H9 (cell line): ENCODE results near the gene SUGP1. TPM values are rescaled to one million over a fixed set of nuclear protein-coding genes. Genes with fewer than 3 reads are reported as not detected.

ENCODE experiments used
- DNase-seq: peaks from one replicate; pipeline ENCODE4 v3.0.0-alpha.2; 2017
- H2AFZ ChIP-seq: one replicate; pipeline ENCODE4 v1.6.1; 2013; ENCODE audit warnings: mild to moderate bottlenecking, low read length, control low read depth, moderate library complexity
- H2AK5ac ChIP-seq: 2 replicates; pipeline ENCODE4 v1.6.1; 2013; ENCODE audit warnings: low read length, control low read depth, mixed read lengths; ENCODE audit not compliant: insufficient read length
- H2BK120ac ChIP-seq: one replicate; pipeline ENCODE4 v1.6.1; 2013; ENCODE audit warnings: low read depth, mild to moderate bottlenecking, low read length, control low read depth, inconsistent platforms; ENCODE audit not compliant: poor library complexity, severe bottlenecking
- H2BK12ac ChIP-seq: 2 replicates; pipeline ENCODE4 v1.6.1; 2013; ENCODE audit warnings: low read length, control low read depth, mixed read lengths, low read depth; ENCODE audit not compliant: insufficient read length
- H2BK15ac ChIP-seq: 2 replicates; pipeline ENCODE4 v1.6.1; 2013; ENCODE audit warnings: low read depth, low read length, control low read depth
- H2BK20ac ChIP-seq: one replicate; pipeline ENCODE4 v1.6.1; 2013; ENCODE audit warnings: low read depth, mild to moderate bottlenecking, low read length, control low read depth, inconsistent platforms; ENCODE audit not compliant: poor library complexity, severe bottlenecking
- H2BK5ac ChIP-seq: 2 replicates; pipeline ENCODE4 v1.6.1; 2013; ENCODE audit warnings: low read length, control low read depth, mixed read lengths; ENCODE audit not compliant: insufficient read length
- H3K14ac ChIP-seq: 2 replicates; pipeline ENCODE4 v1.6.1; 2013; ENCODE audit warnings: low read length, control low read depth; ENCODE audit not compliant: insufficient read depth
- H3K18ac ChIP-seq: 2 replicates; pipeline ENCODE4 v1.6.1; 2013; ENCODE audit warnings: low read depth, mild to moderate bottlenecking, mixed read lengths, low read length, control low read depth; ENCODE audit not compliant: insufficient read length
- H3K23ac ChIP-seq: 2 replicates; pipeline ENCODE4 v1.6.1; 2013; ENCODE audit warnings: low read length, control low read depth, mixed read lengths, low read depth; ENCODE audit not compliant: insufficient read length
- H3K23me2 ChIP-seq: 2 replicates; pipeline ENCODE4 v1.6.1; 2013; ENCODE audit warnings: low read depth, mild to moderate bottlenecking, mixed read lengths, low read length, control low read depth; ENCODE audit not compliant: insufficient read length, poor library complexity, severe bottlenecking
- H3K27ac ChIP-seq: 2 replicates; pipeline ENCODE4 v1.5.1; 2013; ENCODE audit warnings: low read length, control low read depth, mixed read lengths, low read depth; ENCODE audit not compliant: insufficient read length
- H3K27me3 ChIP-seq: 2 replicates; pipeline ENCODE4 v1.6.1; 2013; ENCODE audit warnings: low read length, control low read depth, inconsistent platforms; ENCODE audit not compliant: insufficient read depth
- H3K4ac ChIP-seq: 2 replicates; pipeline ENCODE4 v1.6.1; 2013; ENCODE audit warnings: low read depth, mild to moderate bottlenecking, control low read depth, inconsistent platforms, low read length, moderate library complexity
- H3K4me1 ChIP-seq: 2 replicates; pipeline ENCODE4 v1.6.1; 2013; ENCODE audit warnings: low read length, control low read depth, inconsistent platforms; ENCODE audit not compliant: insufficient read depth
- H3K4me2 ChIP-seq: 2 replicates; pipeline ENCODE4 v1.6.1; 2013; ENCODE audit warnings: low read length, control low read depth, mixed read lengths; ENCODE audit not compliant: insufficient read length, insufficient read depth
- H3K56ac ChIP-seq: 2 replicates; pipeline ENCODE4 v1.6.1; 2013; ENCODE audit warnings: low read depth, mild to moderate bottlenecking, mixed read lengths, low read length, control low read depth; ENCODE audit not compliant: insufficient read length
- H3K79me1 ChIP-seq: 2 replicates; pipeline ENCODE4 v1.6.1; 2013; ENCODE audit warnings: low read depth, mild to moderate bottlenecking, moderate library complexity, low read length, control low read depth, inconsistent platforms; ENCODE audit not compliant: insufficient read depth, poor library complexity, severe bottlenecking
- H3K79me2 ChIP-seq: 2 replicates; pipeline ENCODE4 v1.6.1; 2013; ENCODE audit warnings: low read length, control low read depth, inconsistent platforms; ENCODE audit not compliant: insufficient read depth
- H3K9ac ChIP-seq: 2 replicates; pipeline ENCODE4 v1.6.1; 2013; ENCODE audit warnings: low read length, control low read depth, mixed read lengths; ENCODE audit not compliant: insufficient read length; ENCODE audit errors: extremely low read depth
- H3K9me3 ChIP-seq: one replicate; pipeline ENCODE4 v1.6.1; 2013; ENCODE audit warnings: low read depth, low read length, inconsistent platforms; ENCODE audit not compliant: control insufficient read depth
- H3T11ph ChIP-seq: one replicate; pipeline ENCODE4 v1.6.1; 2013; ENCODE audit warnings: mild to moderate bottlenecking, low read length, control low read depth, inconsistent platforms
- H4K20me1 ChIP-seq: one replicate; pipeline ENCODE4 v1.6.1; 2013; ENCODE audit not compliant: control insufficient read depth, insufficient read length, insufficient read depth
- H4K5ac ChIP-seq: 2 replicates; pipeline ENCODE4 v1.6.1; 2013; ENCODE audit warnings: low read depth, mild to moderate bottlenecking, mixed read lengths, low read length, control low read depth; ENCODE audit not compliant: insufficient read length
- H4K8ac ChIP-seq: replicated peaks from 2 replicates; pipeline ENCODE4 v1.6.1; 2013; ENCODE audit warnings: low read length, control low read depth, mixed read lengths, low read depth; ENCODE audit not compliant: insufficient read length
- H4K91ac ChIP-seq: 2 replicates; pipeline ENCODE4 v1.6.1; 2013; ENCODE audit warnings: low read depth, mild to moderate bottlenecking, moderate library complexity, mixed read lengths, low read length, control low read depth; ENCODE audit not compliant: insufficient read length
- H3K27ac Mint-ChIP-seq, 3 experiments: 2 replicates in 2 of 3; 3 replicates in 1 of 3; pipeline ENCODE4 v1.8.0; 2020 to 2021; ENCODE audit warnings: mixed read lengths in 3 of 3, mild to moderate bottlenecking in 1 of 3, moderate library complexity in 1 of 3
- H3K27me3 Mint-ChIP-seq: 2 replicates; pipeline ENCODE4 v1.8.0; 2021; ENCODE audit warnings: low read depth, mild to moderate bottlenecking, moderate library complexity, mixed read lengths
- H3K36me3 Mint-ChIP-seq, 3 experiments: 2 replicates in 2 of 3; 3 replicates in 1 of 3; pipeline ENCODE4 v1.8.0; 2020 to 2021; ENCODE audit warnings: low read depth in 3 of 3, mixed read lengths in 3 of 3; ENCODE audit not compliant: insufficient read depth in 1 of 3
- H3K4me1 Mint-ChIP-seq, 2 experiments: 2 replicates each; pipeline ENCODE4 v1.8.0; 2020; ENCODE audit warnings: mixed read lengths in 2 of 2
- H3K4me3 Mint-ChIP-seq, 2 experiments: 2 replicates in 1 of 2; 3 replicates in 1 of 2; pipeline ENCODE4 v1.8.0; 2020 to 2021; ENCODE audit warnings: mild to moderate bottlenecking in 2 of 2, mixed read lengths in 2 of 2, moderate library complexity in 1 of 2
- H3K9me3 Mint-ChIP-seq, 2 experiments: 2 replicates in 1 of 2; 3 replicates in 1 of 2; pipeline ENCODE4 v1.8.0; 2020; ENCODE audit warnings: mild to moderate bottlenecking in 2 of 2, mixed read lengths in 2 of 2, moderate library complexity in 1 of 2
- WGBS: extraction: QIAGEN DNeasy Blood & Tissue Kit; methylation state at CpG from one replicate; pipeline ENCODE4 v1.1.7; 2013; ENCODE audit warnings: missing lambda C conversion rate, low lambda C conversion rate, mixed read lengths; ENCODE audit not compliant: insufficient read length; ENCODE audit errors: extremely low coverage; 5-methylcytosine and 5-hydroxymethylcytosine counted together
- total RNA-seq: library from RNA; stranded (reverse); gene quantifications from 2 replicates; pipeline ENCODE4 v1.2.1, GENCODE V29; 2021
- TF ChIP-seq, protein P1 (sequence below): fragments of 200-600 bp; sonication (generic); conservative IDR thresholded peaks from 3 replicates; pipeline ENCODE4 v1.8.0; 2021; ENCODE audit warnings: antibody characterized with exemption, mild to moderate bottlenecking

The SUGP1 gene
- total RNA-seq, 1 experiment from 2014 or later = 103 TPM

DNA sequence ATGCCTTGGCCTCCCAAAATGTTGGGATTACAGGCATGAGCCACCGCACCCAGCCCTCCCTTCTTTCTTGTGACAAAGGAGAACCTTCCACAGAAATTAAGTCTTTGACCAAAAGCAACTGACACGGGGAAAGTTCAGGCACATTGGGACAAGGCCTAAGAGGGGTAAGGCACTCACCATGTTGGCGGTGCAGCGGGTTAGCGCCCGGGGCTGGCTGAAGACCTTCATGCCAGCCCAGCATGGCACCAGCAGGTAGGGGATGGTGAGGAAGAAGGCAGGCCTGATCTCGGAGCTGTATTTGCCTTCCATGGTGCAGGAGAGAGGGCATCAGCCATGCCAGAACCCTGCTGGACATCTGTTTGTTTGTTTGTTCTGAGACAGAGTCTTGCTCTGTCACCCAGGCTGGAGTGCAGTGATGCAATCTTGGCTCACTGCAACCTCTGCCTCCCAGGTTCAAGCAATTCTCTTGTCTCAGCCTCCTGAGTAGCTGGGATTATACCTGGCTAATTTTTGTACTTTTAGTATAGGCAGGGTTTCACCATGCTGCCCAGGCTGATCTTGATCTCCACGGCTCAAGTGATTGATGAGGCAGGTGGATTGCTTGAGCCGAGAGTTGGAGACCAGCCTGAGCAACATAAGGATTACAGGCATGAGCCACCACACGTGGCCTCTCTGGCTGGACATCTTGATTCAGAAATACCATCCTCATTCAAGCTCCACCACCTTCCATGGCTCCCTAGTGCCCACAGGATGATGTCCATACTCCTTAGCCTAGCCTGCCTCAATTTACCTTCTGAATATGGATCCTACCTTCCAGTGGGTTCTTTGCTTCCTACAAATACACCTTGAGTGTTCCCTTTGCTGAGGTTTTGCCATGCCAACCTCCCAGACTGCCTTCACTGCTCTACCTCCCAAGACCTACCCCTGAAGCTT is 51.6 kb downstream of the SUGP1 start:
- Histone ChIP-seq H3T11ph (no peak overlapping the region), H3K9ac (no peak overlapping the region), H2BK5ac (no peak overlapping the region), H3K4me2 (no peak overlapping the region), H4K5ac (no peak overlapping the region), H3K56ac (no peak overlapping the region), H3K27me3 (peaks cover 2% of the 10 kb centered on the region; the same call in 1 of the 2 replicates), H3K9me3 (no peaks in the 10 kb centered on the region), H2BK12ac (no peak overlapping the region), H3K23ac (no peak overlapping the region), H2BK120ac (no peak overlapping the region), H3K23me2 (peaks cover 7% of the 10 kb centered on the region), H3K14ac (no peak overlapping the region), H4K91ac (no peak overlapping the region), H3K4ac (no peak overlapping the region), H3K79me2 (no peaks in the 10 kb centered on the region), H2AFZ (no peak overlapping the region), H3K18ac (no peak overlapping the region), H3K4me1 (no peaks in the 10 kb centered on the region; the same call in 1 of the 2 replicates), H2BK15ac (no peak overlapping the region), H3K79me1 (no peaks in the 10 kb centered on the region), H2AK5ac (no peak overlapping the region), H2BK20ac (no peak overlapping the region), H4K20me1 (no peaks in the 10 kb centered on the region), H4K8ac (no peak overlapping the region), H3K27ac (no peak overlapping the region)
- no peak for DNase-seq
- Mint-ChIP-seq H3K4me3 (no peak overlapping the region), H3K9me3 (no peaks in the 10 kb centered on the region), H3K36me3 (no peaks in the 10 kb centered on the region; a peak in 1 of 7 replicates), H3K27me3 (peaks cover 53% of the 10 kb centered on the region), H3K27ac (no peak overlapping the region), H3K4me1 (peaks cover 10 to 16% of the 10 kb centered on the region in 2 experiments)
- no CpG with 5 or more reads among the region's 10 CpGs for WGBS
- TF ChIP-seq, protein P1, sequence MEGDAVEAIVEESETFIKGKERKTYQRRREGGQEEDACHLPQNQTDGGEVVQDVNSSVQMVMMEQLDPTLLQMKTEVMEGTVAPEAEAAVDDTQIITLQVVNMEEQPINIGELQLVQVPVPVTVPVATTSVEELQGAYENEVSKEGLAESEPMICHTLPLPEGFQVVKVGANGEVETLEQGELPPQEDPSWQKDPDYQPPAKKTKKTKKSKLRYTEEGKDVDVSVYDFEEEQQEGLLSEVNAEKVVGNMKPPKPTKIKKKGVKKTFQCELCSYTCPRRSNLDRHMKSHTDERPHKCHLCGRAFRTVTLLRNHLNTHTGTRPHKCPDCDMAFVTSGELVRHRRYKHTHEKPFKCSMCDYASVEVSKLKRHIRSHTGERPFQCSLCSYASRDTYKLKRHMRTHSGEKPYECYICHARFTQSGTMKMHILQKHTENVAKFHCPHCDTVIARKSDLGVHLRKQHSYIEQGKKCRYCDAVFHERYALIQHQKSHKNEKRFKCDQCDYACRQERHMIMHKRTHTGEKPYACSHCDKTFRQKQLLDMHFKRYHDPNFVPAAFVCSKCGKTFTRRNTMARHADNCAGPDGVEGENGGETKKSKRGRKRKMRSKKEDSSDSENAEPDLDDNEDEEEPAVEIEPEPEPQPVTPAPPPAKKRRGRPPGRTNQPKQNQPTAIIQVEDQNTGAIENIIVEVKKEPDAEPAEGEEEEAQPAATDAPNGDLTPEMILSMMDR = no peak
